Astrocyte (in vitro differentiated cells and primary cell): ENCODE measurements around the gene ABCC9.

Experiments
- CTCF ChIP-seq: IDR thresholded peaks from 2 replicates; pipeline ENCODE4 v1.5.1; 2011; ENCODE audit warnings: low read depth, mild to moderate bottlenecking, inconsistent platforms, low read length, moderate library complexity; ENCODE audit not compliant: insufficient read depth
- EZH2 ChIP-seq: IDR thresholded peaks from 2 replicates; pipeline ENCODE4 v1.6.1; 2012; ENCODE audit warnings: mild to moderate bottlenecking, low read length, inconsistent platforms; ENCODE audit not compliant: insufficient read depth

- TF ChIP-seq EZH2 (no peak), CTCF (no peak)
Observed at GRCh38 chr12:21763531-21763930, 177.7 kb downstream of the ABCC9 start.
